GM10266 (cell line): ENCODE results near the gene PKMYT1.

Source experiments
- DNase-seq: peaks from one replicate; pipeline ENCODE4 v3.0.0; 2012; ENCODE audit errors: extremely low spot score
- TF ChIP-seq, protein P1 (sequence below): IDR thresholded peaks from 2 replicates; pipeline ENCODE4 v1.5.1; 2012; ENCODE audit warnings: mild to moderate bottlenecking, low read depth; ENCODE audit not compliant: control insufficient read depth, insufficient read depth; ENCODE audit errors: missing control alignments

Gene PKMYT1

DNA sequence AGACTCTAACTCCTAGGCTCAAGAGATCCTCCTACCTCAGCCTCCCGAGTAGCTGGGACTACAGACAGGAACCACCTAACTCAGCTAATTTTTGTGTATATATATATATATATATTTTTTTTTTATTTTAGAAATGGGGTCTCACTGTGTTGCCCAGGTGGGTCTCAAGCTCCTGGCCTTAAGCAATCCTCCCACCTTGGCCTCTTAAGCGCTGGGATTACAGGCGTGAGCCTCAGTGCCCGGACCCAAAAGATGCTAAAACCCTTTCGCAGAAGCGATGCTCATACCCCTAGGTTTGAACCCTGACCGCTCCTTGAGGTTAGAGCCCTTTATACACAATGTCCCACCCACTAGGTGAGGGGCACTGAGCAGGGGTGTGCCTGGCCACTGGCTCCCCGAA lies 30.3 kb upstream of the PKMYT1 start:
- TF ChIP-seq, protein P1, sequence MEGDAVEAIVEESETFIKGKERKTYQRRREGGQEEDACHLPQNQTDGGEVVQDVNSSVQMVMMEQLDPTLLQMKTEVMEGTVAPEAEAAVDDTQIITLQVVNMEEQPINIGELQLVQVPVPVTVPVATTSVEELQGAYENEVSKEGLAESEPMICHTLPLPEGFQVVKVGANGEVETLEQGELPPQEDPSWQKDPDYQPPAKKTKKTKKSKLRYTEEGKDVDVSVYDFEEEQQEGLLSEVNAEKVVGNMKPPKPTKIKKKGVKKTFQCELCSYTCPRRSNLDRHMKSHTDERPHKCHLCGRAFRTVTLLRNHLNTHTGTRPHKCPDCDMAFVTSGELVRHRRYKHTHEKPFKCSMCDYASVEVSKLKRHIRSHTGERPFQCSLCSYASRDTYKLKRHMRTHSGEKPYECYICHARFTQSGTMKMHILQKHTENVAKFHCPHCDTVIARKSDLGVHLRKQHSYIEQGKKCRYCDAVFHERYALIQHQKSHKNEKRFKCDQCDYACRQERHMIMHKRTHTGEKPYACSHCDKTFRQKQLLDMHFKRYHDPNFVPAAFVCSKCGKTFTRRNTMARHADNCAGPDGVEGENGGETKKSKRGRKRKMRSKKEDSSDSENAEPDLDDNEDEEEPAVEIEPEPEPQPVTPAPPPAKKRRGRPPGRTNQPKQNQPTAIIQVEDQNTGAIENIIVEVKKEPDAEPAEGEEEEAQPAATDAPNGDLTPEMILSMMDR, result no peak
- no peak for DNase-seq

DNA sequence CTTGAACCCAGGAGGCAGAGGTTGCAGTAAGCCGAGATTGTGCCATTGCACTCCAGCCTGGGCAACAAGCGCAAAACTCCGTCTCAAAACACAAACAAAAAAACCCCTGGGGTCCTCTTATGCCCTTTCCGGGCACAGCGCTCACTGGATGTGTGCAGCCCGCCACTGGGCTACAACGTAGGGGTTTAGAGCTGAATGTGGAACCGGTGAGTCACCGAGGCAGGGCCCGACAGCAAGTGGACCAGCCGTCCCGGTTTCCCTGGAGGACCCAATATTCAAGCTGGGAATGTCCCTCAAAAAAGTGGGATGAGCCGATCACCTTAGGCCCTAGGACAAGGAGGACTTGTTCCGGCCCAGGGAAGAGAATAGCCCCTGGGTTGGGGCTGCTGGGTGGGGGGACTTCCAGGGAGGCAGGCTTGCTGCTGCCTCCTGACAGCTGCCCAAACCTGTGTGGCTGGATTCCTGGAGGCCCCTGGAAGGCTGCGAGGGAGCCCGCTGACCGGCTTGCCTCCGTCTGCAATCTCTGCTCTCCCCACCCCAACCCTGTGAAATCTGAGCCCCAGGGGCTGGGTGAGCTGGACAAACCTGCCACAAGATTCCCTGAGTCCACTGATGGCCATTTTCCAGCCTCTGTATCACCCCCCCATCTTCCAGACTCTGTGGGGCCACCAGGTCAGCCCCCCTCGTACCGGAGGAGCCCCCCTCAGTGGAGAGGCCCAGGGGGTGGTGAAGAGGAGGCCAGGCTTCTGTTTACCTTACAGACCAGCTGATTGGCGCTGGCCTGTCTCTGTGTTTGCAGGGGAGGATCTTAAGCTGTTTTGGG lies 29.5 kb upstream of the PKMYT1 start:
- DNase-seq, result no peak
- TF ChIP-seq, protein P1, result no peak

- no peak for DNase-seq
- TF ChIP-seq, protein P1, result no peak
Observed at GRCh38 chr16:3008690-3009037, 28.4 kb upstream of the PKMYT1 start.

DNA sequence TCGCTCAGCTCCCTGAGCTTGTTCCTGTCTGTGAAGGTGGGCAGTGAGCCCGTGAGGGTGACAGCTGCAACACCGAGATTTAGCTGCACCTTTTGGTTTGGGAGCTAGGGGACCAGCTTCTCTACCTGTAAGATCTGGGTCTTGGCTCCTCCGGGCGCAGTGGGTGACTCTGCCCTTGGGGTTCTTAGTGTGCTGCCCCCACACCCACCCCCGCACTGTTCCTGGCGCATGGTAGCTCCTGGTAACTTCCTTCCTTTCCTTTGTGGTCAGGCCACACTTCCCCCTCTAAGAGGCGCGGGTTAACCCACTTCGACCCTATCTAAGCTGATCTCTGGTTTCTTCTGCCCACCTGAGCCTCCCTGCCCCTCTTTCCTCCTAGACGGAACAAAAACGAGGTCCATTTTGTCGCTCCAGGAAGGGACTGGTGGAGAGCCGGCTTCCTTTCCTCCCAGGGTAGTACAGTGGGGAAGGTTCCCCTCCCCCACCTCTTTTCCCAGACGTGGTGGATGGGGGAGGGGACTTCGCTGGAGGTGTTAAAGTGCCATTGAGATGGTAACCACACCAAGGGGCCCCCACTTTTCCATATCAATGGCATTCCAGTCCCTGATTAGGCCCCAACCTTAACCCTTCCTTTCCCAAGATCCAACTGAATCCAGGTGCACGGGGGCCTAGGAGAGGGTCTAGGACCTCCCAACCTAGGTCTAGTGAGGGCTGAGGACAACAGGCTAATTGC lies 27.9 kb upstream of the PKMYT1 start:
- DNase-seq, result no peak

DNA sequence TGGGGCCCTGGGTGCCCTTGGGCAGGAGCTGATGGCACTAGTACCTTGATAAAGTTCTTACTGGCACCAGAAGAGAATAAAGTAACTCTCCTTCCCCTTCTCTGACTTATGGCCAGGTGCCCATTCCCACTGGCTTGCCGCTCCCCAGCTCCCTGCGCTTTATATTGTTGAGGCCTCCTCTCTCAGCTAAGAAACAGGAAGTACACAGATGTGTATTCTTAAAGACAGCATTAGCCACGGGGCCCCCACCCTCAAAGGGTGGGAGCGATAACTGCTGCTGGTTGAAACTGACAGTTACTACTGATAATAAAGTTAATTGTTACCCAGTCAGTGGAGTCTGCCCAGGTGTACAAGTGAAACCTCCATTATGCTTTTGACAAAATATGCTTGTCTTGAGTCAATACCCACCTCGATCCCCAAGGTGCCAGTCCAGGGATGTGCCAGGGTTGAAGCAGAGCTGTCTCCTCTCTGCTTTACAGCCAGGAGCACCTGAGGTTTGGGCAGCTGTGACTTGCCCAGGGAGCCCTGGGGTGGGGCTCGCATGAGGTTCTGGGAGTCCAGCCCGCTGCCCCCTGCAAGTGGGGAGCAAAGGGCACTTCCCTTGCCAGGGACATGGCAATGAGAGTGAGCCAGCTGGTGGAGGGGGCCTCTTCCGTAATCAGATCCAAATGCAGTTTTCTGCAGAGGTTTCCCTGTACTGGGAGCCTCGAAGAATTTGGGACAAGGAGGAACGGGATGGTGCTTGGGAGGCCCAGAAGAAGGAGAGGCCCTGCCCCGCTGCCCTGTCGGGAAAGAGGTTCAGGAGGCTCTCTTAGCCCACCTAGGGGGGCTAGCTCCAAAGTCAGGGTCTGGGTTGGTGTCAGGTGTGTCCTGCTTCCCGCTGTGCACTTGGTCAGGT lies 27.1 kb upstream of the PKMYT1 start:
- DNase-seq, result no peak
- TF ChIP-seq, protein P1, result no peak

More for the DNA sequence above, 27.9 kb upstream of the PKMYT1 start:
- TF ChIP-seq, protein P1, result no peak

- TF ChIP-seq, protein P1, result no peak
- no peak for DNase-seq
Observed at GRCh38 chr16:3004781-3005284, 24.6 kb upstream of the PKMYT1 start.

GRCh38 chr16:3004319-3004718 lies 24.1 kb upstream of the PKMYT1 start:
- DNase-seq, result no peak
- TF ChIP-seq, protein P1, result no peak
